H1 (cell line): ENCODE results near the gene ACSM2B. TPM values are rescaled to one million over a fixed set of nuclear protein-coding genes. Genes with fewer than 3 reads are reported as not detected.
"Not testable (repeated sequence)": the region's sequence is repeated elsewhere in the genome, so short reads cannot be mapped to it uniquely, and the experiment has no call there.

Source experiments
- CTCF ChIA-PET: fragments of 300-600 bp; sonication (Branson Sonifier 250); formaldehyde crosslinking; loops from one replicate; lab custom pipeline; 2021; ENCODE audit not compliant: partially characterized antibody; lab: Charles Lee
- POLR2A ChIA-PET: fragments of 300-600 bp; sonication (Branson Sonifier 250); formaldehyde crosslinking; loops from one replicate; lab custom pipeline; 2021; ENCODE audit warnings: inconsistent platforms; ENCODE audit not compliant: partially characterized antibody; lab: Charles Lee
- DNase-seq, 2 experiments: peaks; one replicate each; pipeline versions ENCODE4 v3.0.0 to v3.0.0-alpha.2; 2010 to 2022; ENCODE audit warnings: low spot score in 2 of 2, low read depth in 1 of 2, mixed read lengths in 1 of 2
- FAIRE-seq: peaks from 2 replicates; lab custom pipeline; 2011; peaks lifted over from hg19 to GRCh38; lab: Jason Lieb, UNC
- H2AFZ ChIP-seq: 2 replicates; pipeline ENCODE4 v1.8.1; 2012; ENCODE audit warnings: low read length, inconsistent platforms
- H2AK5ac ChIP-seq: 2 replicates; pipeline ENCODE4 v1.6.1; 2013; ENCODE audit warnings: low read depth, low read length
- H2BK120ac ChIP-seq: replicated peaks from 2 replicates; pipeline ENCODE3; 2013; ENCODE audit warnings: low read depth, low read length, inconsistent platforms
- H2BK12ac ChIP-seq: 2 replicates; pipeline ENCODE4 v1.6.1; 2013; ENCODE audit warnings: low read depth, low read length
- H2BK15ac ChIP-seq: 2 replicates; pipeline ENCODE4 v1.6.1; 2013; ENCODE audit warnings: low read length
- H2BK20ac ChIP-seq: 2 replicates; pipeline ENCODE4 v1.6.1; 2013; ENCODE audit warnings: low read length
- H2BK5ac ChIP-seq: 2 replicates; pipeline ENCODE4 v1.6.1; 2013; ENCODE audit warnings: low read depth, low read length
- H3K14ac ChIP-seq: 2 replicates; pipeline ENCODE4 v1.6.1; 2013; ENCODE audit warnings: inconsistent platforms; ENCODE audit not compliant: insufficient read length
- H3K18ac ChIP-seq: 2 replicates; pipeline ENCODE4 v1.6.1; 2013; ENCODE audit warnings: low read length; ENCODE audit errors: extremely low read depth
- H3K23ac ChIP-seq: 2 replicates; pipeline ENCODE4 v1.6.1; 2013; ENCODE audit warnings: inconsistent platforms; ENCODE audit not compliant: insufficient read length
- H3K23me2 ChIP-seq: 2 replicates; pipeline ENCODE4 v1.6.1; 2013; ENCODE audit warnings: low read depth, low read length
- H3K27ac ChIP-seq: 2 replicates; pipeline ENCODE4 v1.6.1; 2011; ENCODE audit warnings: low read depth, low read length, inconsistent platforms
- H3K27me3 ChIP-seq, 4 experiments: replicated peaks in 1 of 4; 1 replicate in 1 of 4; 2 replicates in 3 of 4; pipeline versions ENCODE4 v1.6.1 to v1.8.1; 2011 to 2013; ENCODE audit warnings: low read length in 3 of 4, mild to moderate bottlenecking in 3 of 4, inconsistent platforms in 2 of 4, mixed read lengths in 2 of 4, moderate library complexity in 1 of 4; ENCODE audit not compliant: control insufficient read depth in 3 of 4, insufficient read depth in 3 of 4; ENCODE audit errors: extremely low read depth in 1 of 4
- H3K36me3 ChIP-seq, 4 experiments: 2 replicates each; pipeline versions ENCODE4 v1.6.1 to v1.8.1; 2011 to 2013; ENCODE audit warnings: mild to moderate bottlenecking in 4 of 4, low read length in 3 of 4, moderate library complexity in 2 of 4, control low read depth in 1 of 4, inconsistent platforms in 1 of 4; ENCODE audit not compliant: insufficient read depth in 4 of 4, control insufficient read depth in 2 of 4
- H3K4ac ChIP-seq: replicated peaks from 2 replicates; pipeline ENCODE3; 2013; ENCODE audit warnings: low read length, low read depth, mixed read lengths, inconsistent platforms; ENCODE audit not compliant: insufficient read length
- H3K4me1 ChIP-seq, 4 experiments: replicated peaks in 1 of 4; 1 replicate in 1 of 4; 2 replicates in 3 of 4; pipeline versions ENCODE4 v1.6.1 to v1.8.1; 2011 to 2013; ENCODE audit warnings: low read length in 3 of 4, inconsistent platforms in 2 of 4, mixed read lengths in 1 of 4; ENCODE audit not compliant: insufficient read depth in 4 of 4, control insufficient read depth in 3 of 4
- H3K4me2 ChIP-seq, 2 experiments: 2 replicates each; pipeline versions ENCODE4 v1.6.1 to v1.8.1; 2011 to 2013; ENCODE audit warnings: low read depth in 2 of 2, low read length in 2 of 2, control low read depth in 1 of 2, inconsistent platforms in 1 of 2, mild to moderate bottlenecking in 1 of 2; ENCODE audit not compliant: insufficient read depth in 1 of 2
- H3K4me3 ChIP-seq, 4 experiments: fragments of 200-600, 300-600 bp in 1 of 4; sonication (generic), shearing (Covaris generic), sonication (Bioruptor Twin) in 1 of 4; 2 replicates each; pipeline versions ENCODE4 v1.5.1 to v1.8.1; 2011 to 2016; ENCODE audit warnings: low read length in 4 of 4, low read depth in 3 of 4, control low read depth in 2 of 4, inconsistent platforms in 2 of 4, mild to moderate bottlenecking in 2 of 4, mixed read lengths in 1 of 4, moderate library complexity in 1 of 4; ENCODE audit not compliant: insufficient read depth in 2 of 4; ENCODE audit errors: extremely low read depth in 1 of 4
- H3K56ac ChIP-seq: replicated peaks from 2 replicates; pipeline ENCODE3; 2013; ENCODE audit warnings: low read depth, mild to moderate bottlenecking, mixed read lengths, low read length, inconsistent platforms; ENCODE audit not compliant: insufficient read length
- H3K79me1 ChIP-seq: 2 replicates; pipeline ENCODE4 v1.6.1; 2013; ENCODE audit warnings: low read depth, low read length, control low read depth
- H3K79me2 ChIP-seq, 2 experiments: 2 replicates each; pipeline versions ENCODE4 v1.6.1 to v1.8.1; 2012 to 2013; ENCODE audit warnings: low read length in 2 of 2, mild to moderate bottlenecking in 2 of 2, inconsistent platforms in 1 of 2; ENCODE audit not compliant: insufficient read depth in 2 of 2, control insufficient read depth in 1 of 2
- H3K9ac ChIP-seq, 4 experiments: replicated peaks in 1 of 4; 1 replicate in 1 of 4; 2 replicates in 3 of 4; pipeline versions ENCODE4 v1.6.1 to v1.8.1; 2011 to 2013; ENCODE audit warnings: low read depth in 3 of 4, low read length in 3 of 4, control low read depth in 2 of 4, mild to moderate bottlenecking in 2 of 4, moderate library complexity in 2 of 4, inconsistent platforms in 1 of 4; ENCODE audit errors: extremely low read depth in 1 of 4
- H3K9me3 ChIP-seq, 2 experiments: 2 replicates each; pipeline versions ENCODE4 v1.6.1 to v1.8.1; 2012 to 2013; ENCODE audit warnings: mild to moderate bottlenecking in 2 of 2, moderate library complexity in 2 of 2, control low read depth in 1 of 2, inconsistent platforms in 1 of 2, low read depth in 1 of 2, low read length in 1 of 2, mixed read lengths in 1 of 2; ENCODE audit not compliant: insufficient read depth in 2 of 2
- H4K20me1 ChIP-seq, 2 experiments: replicated peaks in 1 of 2; 2 replicates each; pipeline versions ENCODE3 to v1.8.1; 2011 to 2013; ENCODE audit warnings: inconsistent platforms in 2 of 2, low read length in 2 of 2, mild to moderate bottlenecking in 1 of 2; ENCODE audit not compliant: insufficient read depth in 2 of 2, control insufficient read depth in 1 of 2
- H4K5ac ChIP-seq: 2 replicates; pipeline ENCODE4 v1.6.1; 2013; ENCODE audit warnings: low read length, low read depth, mixed read lengths, inconsistent platforms; ENCODE audit not compliant: insufficient read length
- H4K8ac ChIP-seq: 2 replicates; pipeline ENCODE4 v1.8.0; 2013; ENCODE audit warnings: mild to moderate bottlenecking, moderate library complexity, low read length, inconsistent platforms; ENCODE audit not compliant: insufficient read depth; ENCODE audit errors: extremely low read depth
- H4K91ac ChIP-seq: replicated peaks from 2 replicates; pipeline ENCODE3; 2013; ENCODE audit warnings: low read length, mixed read lengths, inconsistent platforms; ENCODE audit not compliant: insufficient read length
- MAFK ChIP-seq: IDR thresholded peaks from 2 replicates; pipeline ENCODE4 v1.6.1; 2012; ENCODE audit warnings: low read depth, mild to moderate bottlenecking, improper control_type of control experiment, low read length
- YY1 ChIP-seq: IDR thresholded peaks from 2 replicates; pipeline ENCODE4 v1.6.1; 2011; ENCODE audit warnings: low read depth, mild to moderate bottlenecking, low read length
- WGBS, 2 experiments: shearing (Covaris generic) in 1 of 2; methylation state at CpG; one replicate each; pipeline versions ENCODE4 v1.1.6 to v1.1.7; 2013 to 2015; ENCODE audit warnings: low lambda C conversion rate in 2 of 2, mixed read lengths in 2 of 2, inconsistent platforms in 1 of 2, low coverage in 1 of 2, missing lambda C conversion rate in 1 of 2; ENCODE audit not compliant: insufficient replicate concordance in 2 of 2, insufficient coverage in 1 of 2, insufficient read length in 1 of 2; ENCODE audit errors: extremely low coverage in 1 of 2, missing lambda C conversion rate in 1 of 2; 5-methylcytosine and 5-hydroxymethylcytosine counted together
- polyA plus RNA-seq, 7 experiments: library from polyadenylated mRNA; depleted of rRNA in 3 of 7; stranded (reverse) in 5 of 7; unstranded in 2 of 7; fragments of >200 nt in 5 of 7; fragments of 200-250 nt in 2 of 7; gene quantifications; 1 replicate in 5 of 7; 2 replicates in 1 of 7; 4 replicates in 1 of 7; pipeline versions ENCODE4 v1.2.1 to v1.2.3, GENCODE V29; 2011 to 2013; ENCODE audit warnings: missing spikeins in 2 of 7, mixed read lengths in 2 of 7
- total RNA-seq: library from RNA; stranded (reverse); fragmentation: NEBNext Ultra II Directional; extraction: Animal tissue kit (Norgen Biotek cat#: 25700); gene quantifications from 2 replicates; pipeline ENCODE4 v1.2.1, GENCODE V29; 2021

The ACSM2B gene
- total and polyA plus RNA-seq, 2 of the 8 experiments (the other 6 are each of a cell fraction or from before 2014, with no cell fraction given), result not detected

DNA sequence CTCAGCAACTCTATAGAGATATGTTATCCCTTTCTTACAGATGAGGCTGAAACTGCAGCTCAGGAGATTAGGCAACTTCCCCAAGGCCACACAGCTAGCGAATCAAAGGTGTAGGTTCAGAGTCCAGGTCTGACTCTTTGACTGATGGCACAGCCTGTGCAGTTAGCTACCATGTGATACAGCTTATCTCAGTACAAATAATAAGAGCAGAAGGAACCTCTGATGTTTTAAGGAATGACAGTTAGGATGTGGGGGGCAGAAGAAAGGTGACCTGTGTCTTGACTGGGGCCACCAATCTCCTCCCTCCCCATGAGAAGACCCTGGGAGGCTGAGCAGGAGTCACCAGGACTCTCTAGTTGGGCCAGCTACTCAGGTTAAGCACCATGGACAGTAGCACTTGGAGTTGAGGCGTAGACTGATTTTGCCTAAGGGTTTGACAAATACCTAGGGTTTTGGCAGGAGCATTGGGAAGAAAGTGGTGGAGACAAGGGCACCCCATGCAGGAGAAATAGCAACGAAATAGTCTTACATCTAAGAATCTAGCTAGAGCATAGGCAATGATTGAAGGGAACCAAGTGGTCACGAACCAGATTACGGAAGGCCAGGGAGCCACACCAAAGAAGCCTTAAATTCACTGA, 22.8 kb upstream of the ACSM2B start (continued):
- TF ChIP-seq YY1, result no peak
- TF ChIP-seq MAFK, result no peak

DNA sequence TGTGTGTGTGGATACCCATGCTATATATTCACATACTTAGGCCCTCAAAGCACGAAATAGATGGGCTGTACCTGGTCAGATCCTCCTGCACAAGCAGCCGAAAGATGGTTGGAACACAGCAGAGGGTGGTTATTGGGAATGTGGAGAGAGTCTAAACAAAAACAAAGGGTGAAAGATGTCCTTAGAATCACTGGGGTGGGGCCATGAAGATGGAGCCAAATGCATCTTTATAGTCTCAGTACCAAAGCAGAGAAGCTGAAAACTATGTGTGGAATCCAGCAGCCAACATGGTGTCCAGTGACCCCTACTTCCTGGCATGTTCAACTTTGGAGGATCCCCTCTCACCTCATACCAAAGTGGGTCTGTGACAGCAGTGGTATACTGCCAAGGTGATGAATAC, 19.5 kb upstream of the ACSM2B start:
- H4K91ac ChIP-seq, H3K14ac ChIP-seq, H3K23ac ChIP-seq, H2BK120ac ChIP-seq, H3K9me3 ChIP-seq, H3K79me2 ChIP-seq, POLR2A ChIA-PET, H3K56ac ChIP-seq, H2BK20ac ChIP-seq, H2AK5ac ChIP-seq, H2BK5ac ChIP-seq, H2BK15ac ChIP-seq, H3K79me1 ChIP-seq, H3K9ac ChIP-seq, H4K8ac ChIP-seq, FAIRE-seq, H3K4ac ChIP-seq, H4K20me1 ChIP-seq, H2AFZ ChIP-seq, H3K27me3 ChIP-seq, H2BK12ac ChIP-seq, H3K23me2 ChIP-seq, H3K36me3 ChIP-seq, H3K4me3 ChIP-seq, H3K27ac ChIP-seq, H4K5ac ChIP-seq, H3K4me1 ChIP-seq, CTCF ChIA-PET, H3K4me2 ChIP-seq, DNase-seq, H3K18ac ChIP-seq: not testable (repeated sequence)
- WGBS, 2 experiments, result 91% methylated on average over 2 of the region's 2 CpGs; no CpG with 5 or more reads in 1 of the 2 experiments
